Fibroblast of lung (primary cell): ENCODE measurements around the gene DPYD. TPM values are rescaled to one million over a fixed set of nuclear protein-coding genes. Genes with fewer than 3 reads are reported as not detected.

Source experiments
- DNase-seq, 2 donors: peaks; one replicate each; pipeline versions ENCODE4 v3.0.0 to v3.0.0-alpha.2; 2010; ENCODE audit warnings: low read depth in 2 of 2
- H2AFZ ChIP-seq: 2 replicates; pipeline ENCODE4 v1.5.1; 2012; ENCODE audit warnings: low read length, control low read depth, inconsistent platforms
- H3K27ac ChIP-seq: 2 replicates; pipeline ENCODE4 v1.5.1; 2011; ENCODE audit warnings: low read length, control low read depth; ENCODE audit not compliant: insufficient read depth
- H3K27me3 ChIP-seq: 2 replicates; pipeline ENCODE4 v1.5.1; 2011; ENCODE audit warnings: mild to moderate bottlenecking, low read length; ENCODE audit not compliant: control insufficient read depth, insufficient read depth
- H3K36me3 ChIP-seq: 2 replicates; pipeline ENCODE4 v1.5.1; 2011; ENCODE audit warnings: low read length; ENCODE audit not compliant: control insufficient read depth, insufficient read depth
- H3K4me1 ChIP-seq: 2 replicates; pipeline ENCODE4 v1.5.1; 2011; ENCODE audit warnings: low read length; ENCODE audit not compliant: control insufficient read depth, insufficient read depth; ENCODE audit errors: extremely low read depth
- H3K4me2 ChIP-seq: 2 replicates; pipeline ENCODE4 v1.5.1; 2011; ENCODE audit warnings: low read length, control low read depth; ENCODE audit not compliant: insufficient read depth; ENCODE audit errors: extremely low read depth
- H3K4me3 ChIP-seq, 4 experiments: fragments of 200-600 bp in 1 of 4; sonication (generic) in 1 of 4; replicated peaks in 1 of 4; 2 replicates each; pipeline ENCODE4 v1.5.1; 2011 to 2016; ENCODE audit warnings: low read length in 4 of 4, low read depth in 3 of 4, mild to moderate bottlenecking in 3 of 4, control low read depth in 2 of 4, inconsistent platforms in 1 of 4, mixed read lengths in 1 of 4; ENCODE audit not compliant: insufficient read depth in 1 of 4; ENCODE audit errors: control extremely low read depth in 1 of 4
- H3K79me2 ChIP-seq: 2 replicates; pipeline ENCODE4 v1.5.1; 2012; ENCODE audit warnings: mild to moderate bottlenecking, low read length, inconsistent platforms; ENCODE audit not compliant: control insufficient read depth, insufficient read depth
- H3K9ac ChIP-seq: 2 replicates; pipeline ENCODE4 v1.5.1; 2011; ENCODE audit warnings: mild to moderate bottlenecking, low read length, control low read depth; ENCODE audit not compliant: insufficient read depth
- H3K9me3 ChIP-seq: 2 replicates; pipeline ENCODE4 v1.5.1; 2012; ENCODE audit warnings: low read depth, low read length; ENCODE audit not compliant: control insufficient read depth, insufficient read depth
- H4K20me1 ChIP-seq: 2 replicates; pipeline ENCODE4 v1.5.1; 2011; ENCODE audit warnings: low read length; ENCODE audit not compliant: control insufficient read depth, insufficient read depth; ENCODE audit errors: extremely low read depth
- EZH2 ChIP-seq: IDR thresholded peaks from 2 replicates; pipeline ENCODE4 v1.5.1; 2012; ENCODE audit warnings: low read length, control low read depth, mild to moderate bottlenecking; ENCODE audit errors: missing control alignments
- polyA plus RNA-seq, 2 donors: library from polyadenylated mRNA; depleted of rRNA in 1 of 2; stranded (reverse) in 1 of 2; unstranded in 1 of 2; fragments of >200 nt; gene quantifications; 2 replicates each; pipeline ENCODE4 v1.2.1, GENCODE V29; 2011 to 2012; ENCODE audit warnings: missing spikeins in 1 of 2
- total RNA-seq: library from RNA; depleted of rRNA; stranded (reverse); fragments of >200 nt; gene quantifications from 2 replicates; pipeline ENCODE4 v1.2.1, GENCODE V29; 2014
- TF ChIP-seq, protein P1 (sequence below), 2 donors: IDR thresholded peaks in 1 of 2; conservative IDR thresholded peaks in 1 of 2; 1 replicate in 1 of 2; 2 replicates in 1 of 2; pipeline ENCODE4 v1.5.1; 2011 to 2012; ENCODE audit warnings: low read length in 2 of 2, control low read depth in 1 of 2, inconsistent platforms in 1 of 2, low read depth in 1 of 2, mild to moderate bottlenecking in 1 of 2

The DPYD gene
- total and polyA plus RNA-seq, 2 donors (not counting 1 experiment from before 2014, with no cell fraction given), result 32.0 to 63.1 TPM

DNA sequence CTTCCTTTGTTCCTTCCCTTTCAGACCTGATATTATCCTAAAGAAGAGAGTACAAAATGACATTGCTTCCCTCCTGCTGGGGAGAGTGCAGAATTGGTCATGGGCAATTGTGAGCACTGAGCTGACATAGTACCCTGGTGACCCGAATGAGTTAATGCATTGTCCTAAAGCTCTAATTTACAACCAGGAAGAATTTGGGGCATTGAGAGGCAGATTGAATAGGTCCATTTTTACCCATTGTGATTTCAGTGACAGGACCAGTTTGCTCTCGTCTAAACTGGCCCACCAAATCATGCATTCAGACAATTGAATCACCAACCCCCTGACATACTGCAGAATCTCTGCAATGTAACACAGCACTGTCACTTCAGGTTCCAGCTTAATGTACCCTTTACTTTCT lies 497.4 kb downstream of the DPYD start:
- no peak overlapping the region for H3K4me2 ChIP-seq
- TF ChIP-seq EZH2, result no peak
- TF ChIP-seq, protein P1, sequence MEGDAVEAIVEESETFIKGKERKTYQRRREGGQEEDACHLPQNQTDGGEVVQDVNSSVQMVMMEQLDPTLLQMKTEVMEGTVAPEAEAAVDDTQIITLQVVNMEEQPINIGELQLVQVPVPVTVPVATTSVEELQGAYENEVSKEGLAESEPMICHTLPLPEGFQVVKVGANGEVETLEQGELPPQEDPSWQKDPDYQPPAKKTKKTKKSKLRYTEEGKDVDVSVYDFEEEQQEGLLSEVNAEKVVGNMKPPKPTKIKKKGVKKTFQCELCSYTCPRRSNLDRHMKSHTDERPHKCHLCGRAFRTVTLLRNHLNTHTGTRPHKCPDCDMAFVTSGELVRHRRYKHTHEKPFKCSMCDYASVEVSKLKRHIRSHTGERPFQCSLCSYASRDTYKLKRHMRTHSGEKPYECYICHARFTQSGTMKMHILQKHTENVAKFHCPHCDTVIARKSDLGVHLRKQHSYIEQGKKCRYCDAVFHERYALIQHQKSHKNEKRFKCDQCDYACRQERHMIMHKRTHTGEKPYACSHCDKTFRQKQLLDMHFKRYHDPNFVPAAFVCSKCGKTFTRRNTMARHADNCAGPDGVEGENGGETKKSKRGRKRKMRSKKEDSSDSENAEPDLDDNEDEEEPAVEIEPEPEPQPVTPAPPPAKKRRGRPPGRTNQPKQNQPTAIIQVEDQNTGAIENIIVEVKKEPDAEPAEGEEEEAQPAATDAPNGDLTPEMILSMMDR (conservative IDR thresholded peaks at IDR 0.05 in 1 of 2, IDR thresholded peaks at IDR 0.05 in 1 of 2; ENCODE audit: low read depth in 1 of 2, low read length in 2 of 2), result no peak
- H3K27ac ChIP-seq, result no peak overlapping the region
- no peaks in the 10 kb centered on the region for H3K4me1 ChIP-seq
- no peaks in the 10 kb centered on the region for H4K20me1 ChIP-seq
- no peak overlapping the region for H3K9ac ChIP-seq
- no peaks in the 10 kb centered on the region for H3K36me3 ChIP-seq
- H3K9me3 ChIP-seq, result no peaks in the 10 kb centered on the region
- no peak overlapping the region for H3K4me3 ChIP-seq
- H3K79me2 ChIP-seq, result no peaks in the 10 kb centered on the region
- no peak overlapping the region for H2AFZ ChIP-seq
- no peaks in the 10 kb centered on the region for H3K27me3 ChIP-seq
- DNase-seq, result no peak

- Histone ChIP-seq H3K9ac (no peak overlapping the region), H3K79me2 (no peaks in the 10 kb centered on the region), H3K4me3 (no peak overlapping the region), H3K4me1 (no peaks in the 10 kb centered on the region), H3K36me3 (no peaks in the 10 kb centered on the region), H3K4me2 (no peak overlapping the region), H3K27me3 (no peaks in the 10 kb centered on the region), H2AFZ (no peak overlapping the region), H3K27ac (no peak overlapping the region), H3K9me3 (no peaks in the 10 kb centered on the region), H4K20me1 (no peaks in the 10 kb centered on the region)
- TF ChIP-seq, protein P1 (conservative IDR thresholded peaks at IDR 0.05 in 1 of 2, IDR thresholded peaks at IDR 0.05 in 1 of 2; ENCODE audit: low read depth in 1 of 2, low read length in 2 of 2), result no peak
- no peak for TF ChIP-seq EZH2
- DNase-seq, result no peak
Observed at GRCh38 chr1:97417661-97418060, 503.2 kb downstream of the DPYD start.

- Histone ChIP-seq H3K4me2 (no peak overlapping the region), H2AFZ (no peak overlapping the region), H3K79me2 (no peaks in the 10 kb centered on the region), H3K27ac (no peak overlapping the region), H3K9ac (no peak overlapping the region), H3K27me3 (no peaks in the 10 kb centered on the region), H3K4me1 (no peaks in the 10 kb centered on the region), H4K20me1 (no peaks in the 10 kb centered on the region), H3K9me3 (no peaks in the 10 kb centered on the region), H3K36me3 (no peaks in the 10 kb centered on the region), H3K4me3 (no peak overlapping the region)
- TF ChIP-seq, protein P1 (conservative IDR thresholded peaks at IDR 0.05 in 1 of 2, IDR thresholded peaks at IDR 0.05 in 1 of 2; ENCODE audit: low read depth in 1 of 2, low read length in 2 of 2), result no peak
- no peak for TF ChIP-seq EZH2
- DNase-seq, result no peak
Observed at GRCh38 chr1:97414682-97415312, 506.0 kb downstream of the DPYD start.
